Measurements from ENCODE around the gene DNM3. TPM values are rescaled to one million over a fixed set of nuclear protein-coding genes. Genes with fewer than 3 reads are reported as not detected.
A peak's percentile ranks its signal among the peaks of the same experiment; 100 is the strongest.

Gene DNM3
- total RNA-seq, 1 donor from 2014 or later: 1.7 TPM

DNA sequence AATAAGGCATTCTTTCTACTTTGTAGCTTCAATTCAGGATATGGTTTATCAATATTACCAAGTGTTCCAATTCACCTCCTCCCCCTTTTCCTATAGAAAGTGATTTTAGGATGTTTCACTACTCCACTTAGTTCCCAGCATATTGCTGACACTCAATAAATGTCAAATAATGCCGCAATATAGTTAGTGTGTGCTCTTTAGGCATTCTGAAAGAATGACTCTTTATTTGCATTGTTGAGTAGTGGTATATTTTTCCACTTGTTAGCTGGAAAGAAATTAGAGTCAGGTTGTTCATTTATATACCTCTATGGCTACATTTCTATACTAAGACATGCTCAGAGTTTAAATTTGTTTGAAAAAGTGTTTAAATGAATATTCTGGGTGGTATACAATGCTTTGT lies 424.6 kb downstream of the DNM3 start:
- DNase-seq: no peak
- intact Hi-C loops (cut with DNase I): no loop called here
- ATAC-seq (ENCODE audit: poor library complexity): no peak

GRCh38 chr1:172266528-172267174 lies 425.4 kb downstream of the DNM3 start:
- intact Hi-C loops (cut with DNase I): no loop called here
- DNase-seq (no peak), ATAC-seq (ENCODE audit: poor library complexity) (no peak)

DNA sequence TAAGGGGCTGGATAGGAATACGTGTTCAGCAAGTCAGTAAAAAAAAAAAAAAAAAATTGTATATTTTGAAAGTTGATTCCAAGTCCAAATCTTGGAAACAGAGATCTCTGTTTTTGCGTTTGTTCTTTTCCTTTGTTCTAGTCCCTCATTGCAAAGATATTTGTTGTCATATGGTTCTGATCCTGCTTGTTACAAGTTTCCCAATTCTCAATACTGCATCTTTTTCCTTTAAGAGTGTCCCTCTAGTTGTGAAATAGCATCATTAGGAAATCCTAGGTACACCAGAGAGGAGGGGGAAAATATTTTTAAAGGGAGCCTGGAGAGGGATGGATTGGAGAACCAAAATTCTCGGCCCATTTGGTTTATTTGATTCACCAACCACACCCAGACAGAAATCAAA lies 426.9 kb downstream of the DNM3 start:
- DNase-seq (no peak), ATAC-seq (ENCODE audit: poor library complexity) (no peak)
- intact Hi-C loops (cut with DNase I): no loop called here

DNA sequence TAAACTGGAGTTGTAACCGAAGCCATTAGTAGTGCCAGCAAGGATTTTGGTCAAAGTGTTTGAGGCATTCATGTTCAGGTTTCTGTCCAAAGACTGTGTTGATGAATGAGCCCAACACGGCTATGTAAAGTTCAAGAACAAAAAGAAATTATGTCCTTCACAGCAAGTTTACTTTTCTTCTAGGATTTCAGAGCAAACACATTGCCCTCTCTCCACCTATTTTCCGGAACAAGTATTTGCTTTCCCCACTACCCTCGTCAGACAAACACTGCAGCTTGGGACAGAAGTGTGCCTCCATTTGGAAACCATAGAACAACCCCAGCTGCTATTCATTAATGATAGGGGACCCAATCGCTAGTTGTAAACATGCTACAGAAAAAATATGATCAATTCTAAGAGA lies 427.8 kb downstream of the DNM3 start:
- DNase-seq (no peak), ATAC-seq (ENCODE audit: poor library complexity) (no peak)
- intact Hi-C loops (cut with DNase I): no loop called here

- DNase-seq (no peak), ATAC-seq (ENCODE audit: poor library complexity) (no peak)
- intact Hi-C loops (cut with DNase I): no loop called here
Measured at GRCh38 chr1:172269644-172270043, 428.3 kb downstream of the DNM3 start.

- no peak for ATAC-seq (ENCODE audit: poor library complexity)
- no peak for DNase-seq
- intact Hi-C loops (cut with DNase I): no loop called here
Measured at GRCh38 chr1:172270605-172271004, 429.3 kb downstream of the DNM3 start.

DNA sequence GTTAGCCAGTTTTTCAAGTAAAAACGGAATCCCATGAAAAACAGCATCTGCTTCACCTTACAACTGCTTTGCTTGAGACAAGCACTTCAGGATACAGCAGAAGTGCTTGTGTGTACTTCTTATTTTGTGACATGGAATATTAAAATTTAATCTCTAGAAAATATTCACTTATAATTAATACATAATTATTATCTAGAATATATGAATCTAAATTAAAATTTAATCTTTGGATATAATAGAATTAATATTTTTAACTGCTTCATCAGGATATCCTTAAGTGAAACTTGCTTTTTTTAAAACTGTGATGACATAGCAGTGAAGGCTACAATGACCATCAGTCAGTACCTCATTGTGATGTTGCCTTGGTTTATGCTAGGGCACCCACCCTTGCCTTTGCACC lies 430.8 kb downstream of the DNM3 start:
- DNase-seq: no peak
- intact Hi-C loops (cut with DNase I): no loop called here
- ATAC-seq (ENCODE audit: poor library complexity): no peak

DNA sequence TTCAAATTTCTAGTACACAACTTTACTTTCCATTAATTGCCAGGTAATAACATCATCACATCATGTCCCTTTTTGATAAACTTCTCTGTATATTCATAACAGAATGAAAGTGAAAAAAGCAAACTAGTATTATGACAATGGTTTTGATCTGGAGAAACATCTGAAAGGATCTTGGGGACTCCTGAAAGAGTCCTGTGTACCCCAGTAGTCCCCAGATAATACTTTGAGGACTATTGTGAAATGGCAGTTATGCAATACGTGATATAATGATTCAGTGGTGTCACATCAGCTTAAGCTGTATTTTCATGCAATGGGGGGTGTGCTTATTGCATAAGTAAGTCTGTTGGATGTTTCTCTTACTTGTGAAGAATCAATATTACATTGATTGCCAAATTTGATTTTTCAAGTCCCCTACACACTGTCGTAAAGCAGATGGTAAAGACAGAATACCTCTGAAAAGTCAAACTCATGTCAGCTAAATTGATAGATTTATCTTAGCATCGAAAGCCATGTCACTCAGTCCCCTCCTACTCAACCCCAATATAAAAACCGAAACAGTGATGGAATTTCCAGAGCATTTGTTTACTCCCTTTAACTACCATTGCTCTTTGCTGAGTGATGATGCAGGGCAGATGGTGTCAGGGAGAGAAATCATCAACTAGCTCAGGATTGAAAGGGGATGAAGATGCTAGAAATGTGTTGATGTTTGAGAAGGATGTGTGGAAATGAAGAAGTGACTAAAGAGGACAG lies 432.5 kb downstream of the DNM3 start:
- intact Hi-C loops (cut with DNase I): no loop called here
- DNase-seq (no peak), ATAC-seq (ENCODE audit: poor library complexity) (peak; percentile 72)

DNA sequence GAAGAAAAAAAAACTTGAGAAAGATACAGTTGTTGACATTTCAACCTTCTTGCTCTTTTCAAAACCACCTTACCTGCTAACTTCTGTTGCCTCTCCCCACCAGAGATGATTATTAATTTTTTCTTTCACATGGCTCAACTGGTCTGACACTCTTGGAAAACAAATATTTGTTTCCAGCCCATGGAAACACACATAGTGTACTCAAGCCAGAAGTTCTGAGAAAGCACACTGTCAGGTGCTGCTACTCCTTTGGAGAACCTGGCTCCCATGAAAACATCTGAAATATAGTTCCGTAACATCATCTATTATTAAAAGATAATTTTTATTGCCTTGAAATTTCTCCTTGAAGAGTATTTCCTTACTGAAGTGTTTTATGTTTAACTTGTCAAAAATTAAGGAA lies 434.2 kb downstream of the DNM3 start:
- DNase-seq: no peak
- ATAC-seq (ENCODE audit: poor library complexity): no peak
- intact Hi-C loops (cut with DNase I): no loop called here

DNA sequence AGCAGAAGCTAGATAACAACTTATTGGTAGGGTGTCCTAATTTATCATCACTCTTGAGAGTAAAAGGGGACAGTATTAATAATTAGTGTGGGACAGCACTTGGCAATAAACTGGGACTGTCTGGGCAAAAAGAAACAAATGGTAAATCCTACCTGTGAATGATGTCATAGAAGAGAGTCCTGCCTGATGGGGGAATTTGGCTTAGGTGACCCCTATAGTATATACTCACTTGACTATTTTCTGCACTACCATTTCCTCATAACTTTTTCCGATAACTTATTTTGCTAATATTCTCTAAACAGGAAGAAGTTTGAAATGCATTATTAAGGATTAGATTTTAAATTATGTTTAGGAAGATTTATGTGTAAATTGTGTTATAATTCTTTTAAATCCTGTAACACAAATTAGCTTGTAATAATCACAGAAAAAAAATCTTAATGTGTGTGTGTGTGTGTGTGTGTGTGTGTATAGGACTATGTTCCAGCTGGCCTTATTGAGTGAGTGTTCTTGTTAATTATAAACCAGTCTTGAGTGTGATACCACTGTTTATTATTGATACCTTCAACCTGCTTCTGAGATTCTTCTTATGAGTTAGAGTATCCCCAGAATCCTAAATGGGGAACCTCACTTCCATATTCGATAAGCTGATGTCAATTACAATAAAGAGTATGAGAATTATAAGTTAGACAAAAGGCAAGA lies 435.0 kb downstream of the DNM3 start:
- intact Hi-C loops (cut with DNase I): no loop called here
- no peak for ATAC-seq (ENCODE audit: poor library complexity)
- DNase-seq: no peak

GRCh38 chr1:172277275-172277674 lies 436.0 kb downstream of the DNM3 start:
- DNase-seq (no peak), ATAC-seq (ENCODE audit: poor library complexity) (no peak)
- intact Hi-C loops (cut with DNase I): no loop called here

DNA sequence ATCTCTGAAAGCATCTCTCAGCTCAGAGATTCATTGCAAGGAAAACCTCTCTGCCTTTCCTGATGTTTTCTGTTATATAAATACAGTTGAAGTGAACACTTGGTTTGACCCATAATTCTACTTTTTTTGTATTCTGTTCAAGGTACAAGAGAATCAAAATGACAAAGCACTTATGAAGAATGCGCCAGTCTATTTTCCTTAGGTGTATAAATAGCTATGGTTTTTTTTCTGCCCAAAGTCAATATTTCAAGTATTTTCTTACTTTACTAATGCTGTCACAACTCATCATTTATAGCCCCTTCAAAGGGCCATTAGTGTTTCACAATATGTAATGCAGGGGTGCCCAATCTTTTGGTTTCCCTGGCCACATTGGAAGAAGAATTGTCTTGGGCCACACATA lies 436.7 kb downstream of the DNM3 start:
- no peak for DNase-seq
- ATAC-seq (ENCODE audit: poor library complexity): no peak
- intact Hi-C loops (cut with DNase I): no loop called here

DNA sequence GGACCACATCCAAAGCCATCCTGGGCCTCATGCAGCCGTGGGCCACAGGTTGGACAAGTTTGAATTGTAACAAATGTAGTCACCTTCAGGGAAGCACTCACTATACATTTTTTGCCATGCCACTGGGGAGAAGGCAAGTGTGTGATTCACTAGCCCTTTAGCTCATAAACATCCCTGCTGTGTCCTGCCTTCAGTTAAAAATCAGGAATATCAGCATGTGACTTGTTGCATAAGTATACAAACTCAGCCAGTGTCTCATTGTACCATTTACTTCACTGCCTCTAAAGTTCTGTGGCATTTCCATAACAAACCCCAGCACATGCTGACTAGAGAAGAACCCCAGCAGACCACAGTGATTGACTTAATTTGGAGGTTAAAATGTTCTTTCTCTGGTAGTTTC lies 437.2 kb downstream of the DNM3 start:
- intact Hi-C loops (cut with DNase I): no loop called here
- ATAC-seq (ENCODE audit: poor library complexity): no peak
- no peak for DNase-seq

DNA sequence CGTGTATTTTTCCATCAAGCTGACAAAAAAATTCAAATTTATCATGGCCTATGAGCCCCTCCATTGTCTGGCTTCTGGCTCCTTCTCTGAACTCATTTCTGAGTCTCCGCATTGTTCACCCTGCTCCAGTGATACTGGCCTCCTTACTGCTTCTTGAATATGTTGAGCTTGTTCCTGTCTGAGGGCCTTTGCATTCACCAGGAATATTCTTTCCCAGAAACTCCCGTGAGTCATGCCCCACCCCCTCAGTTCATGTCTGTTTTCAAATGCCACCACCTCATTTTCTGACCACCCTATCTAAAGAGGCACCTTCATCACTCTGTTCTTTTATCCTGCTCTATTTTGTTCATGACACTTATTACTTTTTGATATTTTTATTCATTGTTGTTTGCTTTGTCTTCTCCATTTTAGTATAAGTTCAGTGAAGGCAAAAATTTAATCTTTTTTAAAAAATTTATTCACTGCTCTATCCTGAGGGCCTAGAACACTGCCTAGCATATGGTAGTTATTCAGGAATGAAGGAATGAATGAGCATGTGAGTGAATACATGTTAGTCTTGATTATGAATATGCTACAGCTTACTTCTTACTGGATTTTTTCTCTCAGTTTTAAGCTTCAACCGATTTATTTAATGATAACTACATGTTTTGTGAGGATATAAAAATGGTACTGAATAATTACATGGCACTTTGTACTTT lies 438.8 kb downstream of the DNM3 start:
- intact Hi-C loops (cut with DNase I): no loop called here
- no peak for DNase-seq
- no peak for ATAC-seq (ENCODE audit: poor library complexity)

DNA sequence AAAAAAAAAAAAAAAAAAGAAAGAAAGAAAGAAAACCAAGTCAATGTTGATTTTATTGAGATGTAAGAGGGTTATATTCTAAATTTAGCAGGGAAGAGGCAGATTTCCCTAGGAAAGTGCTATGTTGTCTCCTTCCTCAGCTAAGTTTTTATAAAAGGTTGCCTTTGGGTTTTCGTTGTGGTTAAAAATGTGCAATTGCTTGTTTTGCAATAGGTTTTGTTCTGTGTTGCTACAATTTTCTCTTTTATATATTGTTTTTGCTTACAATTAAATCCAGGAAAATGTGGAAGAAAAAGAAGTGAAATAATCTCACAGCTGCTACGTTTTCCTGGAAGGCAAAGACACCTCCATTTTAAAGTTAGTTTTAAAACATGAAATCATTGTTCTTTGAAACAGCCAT lies 442.5 kb downstream of the DNM3 start:
- ATAC-seq (ENCODE audit: poor library complexity) (no peak), DNase-seq (no peak)
- intact Hi-C loops (cut with DNase I): no loop called here

- intact Hi-C loops (cut with DNase I): no loop called here
- DNase-seq (no peak), ATAC-seq (ENCODE audit: poor library complexity) (peak; percentile 86)
Measured at GRCh38 chr1:172286629-172287076, 445.4 kb downstream of the DNM3 start.

DNA sequence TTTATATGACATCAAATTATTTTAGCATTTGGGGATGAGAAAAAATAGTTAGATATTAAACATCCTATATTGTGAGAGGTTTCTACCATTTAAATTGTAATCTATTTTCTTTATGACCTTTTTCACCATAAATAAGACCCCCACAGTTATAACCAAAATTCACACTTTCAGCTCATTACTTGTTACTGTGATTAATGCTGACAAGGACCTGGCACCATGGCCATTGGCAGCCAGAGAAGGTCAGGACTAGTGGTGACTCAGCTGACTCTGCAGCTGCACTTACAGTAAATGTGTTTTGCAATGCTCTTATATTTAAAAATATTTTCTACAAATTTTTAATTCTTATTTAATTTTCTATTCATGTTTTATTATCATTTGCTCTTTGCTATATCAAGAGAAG lies 445.9 kb downstream of the DNM3 start:
- DNase-seq (peak; percentile 77), ATAC-seq (ENCODE audit: poor library complexity) (peak; percentile 89)
- intact Hi-C loops (cut with DNase I): no loop called here

GRCh38 chr1:172288581-172288980 lies 447.3 kb downstream of the DNM3 start:
- intact Hi-C loops (cut with DNase I): no loop called here
- DNase-seq: no peak
- peak; percentile 30 for ATAC-seq (ENCODE audit: poor library complexity)

- DNase-seq (no peak), ATAC-seq (ENCODE audit: poor library complexity) (no peak)
- intact Hi-C loops (cut with DNase I): no loop called here
Measured at GRCh38 chr1:172289448-172289847, 448.1 kb downstream of the DNM3 start.
